Parietal lobe (tissue), 1 donor: Measurements from ENCODE around the gene SLC7A14. TPM values are rescaled to one million over a fixed set of nuclear protein-coding genes. Genes with fewer than 3 reads are reported as not detected.

Source experiments
- total RNA-seq: library from RNA; depleted of rRNA; stranded (reverse); fragments of >200 nt; gene quantifications from one replicate; pipeline ENCODE4 v1.2.3, GENCODE V29; 2014

Gene SLC7A14
- 5.6 TPM for total RNA-seq

DNA sequence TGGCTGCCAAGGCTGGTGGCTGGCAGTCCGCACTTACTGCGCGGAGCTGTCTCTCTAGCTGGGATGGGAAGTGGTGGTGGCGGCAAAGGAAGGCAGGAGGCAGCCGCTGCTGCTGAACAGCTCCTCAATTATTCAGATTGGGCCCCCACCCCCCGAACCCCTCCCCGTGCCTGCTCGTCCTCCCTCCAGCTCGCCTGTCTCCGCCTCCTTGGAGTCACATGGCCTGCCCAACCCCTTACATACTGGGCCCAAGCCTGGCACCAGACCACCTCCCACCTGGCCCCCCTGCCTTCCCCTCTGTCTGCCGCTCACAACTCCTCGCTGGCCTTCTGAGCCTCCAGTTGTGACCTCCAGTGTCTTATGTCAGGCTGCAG lies at the start of gene SLC7A14:
TSS of gene SLC7A14 (minus strand) at position 139 of the 374 bp plus-strand sequence. CDS start 59,139 bp downstream, outside the sequence.

DNA sequence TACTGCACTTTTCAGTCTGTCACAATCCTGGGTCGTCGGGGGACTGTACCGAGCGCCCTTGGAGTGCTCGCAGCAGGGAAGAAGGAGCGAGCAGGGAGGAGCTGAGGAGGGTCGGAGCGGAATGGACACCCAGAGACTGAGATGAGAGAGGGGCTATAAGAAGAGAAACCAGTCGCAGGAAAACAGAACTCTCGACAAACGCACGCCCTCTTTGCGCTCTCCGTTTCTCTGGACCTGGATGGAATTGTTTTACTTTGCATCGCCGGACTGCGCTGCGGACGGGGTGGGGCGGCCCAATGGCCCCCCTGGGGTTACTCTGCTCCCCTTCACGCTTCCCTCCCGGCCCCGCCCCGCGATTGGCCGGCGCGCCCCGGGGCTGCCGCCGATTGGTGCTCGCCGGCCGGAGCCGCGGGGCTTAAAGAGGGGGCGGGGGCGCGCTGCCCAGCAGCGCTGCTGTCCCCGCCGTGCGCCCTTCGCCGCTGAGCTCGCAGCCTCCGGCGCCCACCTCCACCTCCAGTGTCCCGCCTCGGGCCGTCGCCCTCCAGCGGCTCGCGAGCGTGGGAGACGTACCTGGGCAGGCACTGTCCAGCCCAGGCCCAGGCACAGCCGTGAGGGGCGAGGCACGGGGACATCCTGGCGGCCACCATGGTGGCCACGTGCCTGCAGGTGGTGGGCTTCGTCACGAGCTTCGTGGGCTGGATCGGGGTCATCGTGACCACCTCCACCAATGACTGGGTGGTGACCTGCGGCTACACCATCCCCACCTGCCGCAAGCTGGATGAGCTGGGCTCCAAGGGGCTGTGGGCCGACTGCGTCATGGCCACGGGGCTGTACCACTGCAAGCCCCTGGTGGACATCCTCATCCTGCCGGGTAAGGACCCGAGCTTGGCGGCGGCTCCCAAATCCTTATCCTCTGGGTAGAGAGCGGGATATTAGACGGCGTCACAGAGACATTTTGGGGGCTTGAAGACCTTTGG lies 167.2 kb downstream of the SLC7A14 start, which contains the start of gene CLDN11:
TSS of gene CLDN11 (plus strand) at position 447 of the 977 bp plus-strand sequence. CDS start at position 646, 199 bp downstream.

Other genes starting within 250 kb of the SLC7A14 start
- 66.4 TPM for gene SKIL, start 228.4 kb downstream of the SLC7A14 start, total RNA-seq
- gene CLDN11, start 167.2 kb downstream of the SLC7A14 start, total RNA-seq: 2.8 TPM